Activated T-helper 2 cell treated with anti-CD3 and anti-CD28 coated beads, Interferon-gamma antibody, Interleukin-2, Interleukin-4, amounts not matched to agents 10 μg/mL and 5 μg/mL and 100 μg/mL, durations not matched to agents 14 hours and 24 hours and 36 hours (primary cell): Measurements from ENCODE around the gene MED10. TPM values are rescaled to one million over a fixed set of nuclear protein-coding genes. Genes with fewer than 3 reads are reported as not detected.

ENCODE experiments used
- DNase-seq: peaks from one replicate; pipeline ENCODE4 v3.0.0; 2021; ENCODE audit warnings: low spot score
- H3K27ac Mint-ChIP-seq: one replicate; pipeline ENCODE4 v1.8.0; 2021; ENCODE audit warnings: mixed read lengths
- H3K27me3 Mint-ChIP-seq: one replicate; pipeline ENCODE4 v1.8.0; 2021; ENCODE audit warnings: low read depth, mixed read lengths
- H3K36me3 Mint-ChIP-seq: one replicate; pipeline ENCODE4 v1.8.0; 2021; ENCODE audit warnings: low read depth, mixed read lengths
- H3K4me1 Mint-ChIP-seq: one replicate; pipeline ENCODE4 v1.8.0; 2021; ENCODE audit warnings: low read depth, mixed read lengths
- H3K4me3 Mint-ChIP-seq: one replicate; pipeline ENCODE4 v1.8.0; 2021; ENCODE audit warnings: low read depth, mild to moderate bottlenecking, moderate library complexity, mixed read lengths
- H3K9me3 Mint-ChIP-seq: one replicate; pipeline ENCODE4 v1.8.0; 2021; ENCODE audit warnings: mixed read lengths
- intact Hi-C: fragments of 100-400 bp; cut with micrococcal nuclease; formaldehyde crosslinking; loops from one replicate; pipeline ENCODE4 v1.15.1; 2023
- total RNA-seq: library from RNA; stranded (reverse); gene quantifications from 2 replicates; pipeline ENCODE4 v1.2.3, GENCODE V29; 2022

The MED10 gene
- total RNA-seq, 1 donor from 2014 or later: 53.3 TPM

DNA sequence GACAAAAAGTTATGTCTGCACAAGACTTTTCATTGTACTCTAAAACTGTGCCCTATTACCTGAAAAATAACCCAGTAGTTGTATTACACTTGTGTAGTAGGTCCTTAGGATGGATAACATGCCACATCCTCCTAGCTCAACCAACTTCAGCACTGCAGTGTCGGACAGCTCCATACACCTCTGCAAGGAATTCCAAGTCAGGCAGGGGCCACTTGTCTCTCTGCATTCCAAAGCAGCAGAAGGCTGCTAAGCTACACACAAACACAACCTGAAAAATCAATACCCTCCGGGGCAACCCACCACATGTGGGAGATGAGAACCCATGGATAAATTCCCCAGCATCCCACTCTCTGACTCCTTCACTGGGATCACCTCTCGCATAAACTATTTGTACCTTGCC lies 50.2 kb downstream of the MED10 start:
- Mint-ChIP-seq H3K36me3 (no peaks in the 10 kb centered on the region), H3K4me3 (no peak overlapping the region), H3K9me3 (peaks cover 11% of the 10 kb centered on the region), H3K27ac (no peak overlapping the region), H3K4me1 (no peaks in the 10 kb centered on the region), H3K27me3 (no peaks in the 10 kb centered on the region)
- no peak for DNase-seq
- intact Hi-C loops: no loop called here

DNA sequence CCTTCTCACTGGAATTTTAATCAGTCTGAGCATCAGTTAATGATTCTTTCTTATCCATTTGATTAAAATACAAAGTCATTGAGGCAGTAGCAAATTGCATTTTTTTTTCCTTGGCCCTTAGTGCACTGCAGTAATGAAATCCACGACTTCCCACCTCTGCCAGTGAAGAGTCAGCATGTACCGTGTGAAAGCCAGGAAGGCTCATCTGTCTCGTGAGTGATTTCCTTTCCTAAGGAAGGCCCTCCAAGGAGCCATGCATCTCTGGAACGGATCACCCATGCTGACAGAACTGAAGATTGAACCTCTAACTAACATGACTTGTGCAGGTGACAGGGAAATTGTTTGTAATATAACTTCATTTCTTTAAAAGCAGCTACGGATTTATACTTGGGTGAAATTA lies 51.6 kb downstream of the MED10 start:
- H3K9me3 Mint-ChIP-seq: peaks cover 11% of the 10 kb centered on the region
- intact Hi-C loops: no loop called here

DNA sequence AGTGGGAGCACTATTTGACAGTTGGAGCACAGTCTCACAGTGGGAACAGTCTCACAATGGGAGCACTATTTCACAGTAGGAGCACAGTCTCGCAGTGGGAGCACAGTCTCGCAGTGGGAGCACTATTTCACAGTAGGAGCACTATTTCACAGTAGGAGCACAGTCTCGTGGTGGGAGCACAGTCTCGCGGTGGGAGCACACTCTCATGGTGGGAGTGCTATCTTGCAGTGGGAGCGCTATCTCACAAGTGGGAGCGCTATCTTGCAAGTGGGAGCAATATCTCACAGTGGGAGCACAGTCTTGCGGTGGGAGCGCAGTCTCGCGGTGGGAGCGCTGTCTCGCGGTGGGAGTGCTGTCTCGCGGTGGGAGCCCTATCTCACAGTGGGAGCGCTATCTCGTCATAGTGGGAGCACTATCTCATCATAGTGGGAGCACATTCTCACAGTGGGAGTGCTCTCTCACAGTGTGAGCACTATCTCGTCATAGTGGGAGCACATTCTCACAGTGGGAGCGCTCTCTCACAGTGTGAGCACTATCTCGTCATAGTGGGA lies 56.1 kb downstream of the MED10 start:
- Mint-ChIP-seq H3K4me1 (no peaks in the 10 kb centered on the region), H3K36me3 (no peaks in the 10 kb centered on the region), H3K27ac (no peak overlapping the region), H3K4me3 (no peak overlapping the region), H3K27me3 (no peaks in the 10 kb centered on the region), H3K9me3 (no peaks in the 10 kb centered on the region)
- no peak for DNase-seq
- intact Hi-C loops: no loop called here

More for the DNA sequence above, 51.6 kb downstream of the MED10 start:
- H3K27ac Mint-ChIP-seq: no peak overlapping the region
- no peak for DNase-seq
- no peaks in the 10 kb centered on the region for H3K36me3 Mint-ChIP-seq
- H3K4me3 Mint-ChIP-seq: no peak overlapping the region
- no peaks in the 10 kb centered on the region for H3K27me3 Mint-ChIP-seq
- H3K4me1 Mint-ChIP-seq: no peaks in the 10 kb centered on the region

Other genes with a start within 250 kb of the MED10 start
- 0.67 and 0.68 TPM in 2 replicates for gene UBE2QL1, start 70.3 kb upstream of the MED10 start, total RNA-seq